ENCODE measurements around the gene PTPN23. TPM values are rescaled to one million over a fixed set of nuclear protein-coding genes. Genes with fewer than 3 reads are reported as not detected.
A peak's percentile ranks its signal among the peaks of the same experiment; 100 is the strongest.

PTPN23 gene
- total RNA-seq, 3 donors from 2014 or later = 36.7 to 48.2 (median 43.6) TPM

DNA sequence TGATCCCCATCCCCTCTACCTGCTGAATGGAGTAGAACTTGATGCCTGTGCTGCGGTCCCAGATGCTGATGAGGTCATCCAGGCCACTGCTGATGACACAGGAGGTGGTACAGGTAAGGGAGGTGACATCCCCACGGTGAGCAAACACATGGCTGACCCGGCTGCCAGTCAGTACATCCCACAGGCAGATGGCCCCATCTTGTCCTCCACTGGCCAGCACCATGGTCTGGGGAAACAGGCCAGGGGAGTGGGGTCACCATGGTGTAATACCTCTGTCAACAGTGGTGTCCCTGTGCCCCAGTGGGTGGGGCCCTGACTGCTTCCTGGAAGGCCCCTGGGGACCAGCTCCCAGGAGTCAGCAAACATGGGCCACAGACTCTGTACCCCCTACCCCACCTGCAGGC lies 33.3 kb downstream of the PTPN23 start:
- intact Hi-C loops (cut with DNase I, micrococcal nuclease) = no loop called here
- ATAC-seq = no peak
- Histone ChIP-seq H3K9me3 (no peaks in the 10 kb centered on the region), H3K4me3 (no peak overlapping the region), H3K36me3 (ENCODE audit: low read depth) (peaks cover 12% of the 10 kb centered on the region), H3K4me1 (ENCODE audit: low read depth) (no peaks in the 10 kb centered on the region)
- no peak for TF ChIP-seq CTCF (IDR thresholded peaks at IDR 0.05)
- peak in 1 of 3 donors; percentile 50 for DNase-seq

- TF ChIP-seq CTCF (IDR thresholded peaks at IDR 0.05) = no peak
- intact Hi-C loops (cut with DNase I, micrococcal nuclease) = no loop called here
- H3K36me3 ChIP-seq (ENCODE audit: low read depth) = peaks cover 10% of the 10 kb centered on the region
- no peak for DNase-seq
- no peaks in the 10 kb centered on the region for H3K4me1 ChIP-seq (ENCODE audit: low read depth)
- no peak overlapping the region for H3K4me3 ChIP-seq
- H3K9me3 ChIP-seq = no peaks in the 10 kb centered on the region
- ATAC-seq = no peak
Observed at GRCh38 chr3:47414666-47415587, 34.1 kb downstream of the PTPN23 start.

DNA sequence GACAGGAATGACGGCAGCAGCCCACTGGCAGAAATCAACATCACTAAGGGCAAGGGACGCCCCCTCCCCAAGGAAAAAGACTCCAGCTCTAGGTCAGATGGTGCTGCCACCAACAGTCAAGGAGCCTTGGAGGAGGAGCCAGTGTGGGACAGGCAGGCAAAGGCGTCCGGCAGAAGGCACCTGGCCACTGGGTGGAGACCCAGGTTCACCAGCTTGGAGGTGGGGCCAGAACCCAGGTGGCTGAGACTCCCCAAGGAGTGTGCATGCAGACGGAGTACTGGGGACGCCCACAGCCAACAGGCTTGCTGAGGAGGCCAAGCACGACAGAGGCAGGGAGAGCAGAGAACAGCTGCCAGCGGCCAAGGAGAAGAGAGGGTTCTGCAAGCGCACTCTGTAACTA lies 35.2 kb downstream of the PTPN23 start:
- peak in 1 of 3 donors; percentile 53 for DNase-seq
- H3K9me3 ChIP-seq = no peaks in the 10 kb centered on the region
- intact Hi-C loops (cut with DNase I, micrococcal nuclease) = no loop called here
- no peaks in the 10 kb centered on the region for H3K4me1 ChIP-seq (ENCODE audit: low read depth)
- peak; percentile 44 for ATAC-seq
- no peak for TF ChIP-seq CTCF (IDR thresholded peaks at IDR 0.05)
- no peak overlapping the region for H3K4me3 ChIP-seq
- peaks cover 10% of the 10 kb centered on the region for H3K36me3 ChIP-seq (ENCODE audit: low read depth)

DNA sequence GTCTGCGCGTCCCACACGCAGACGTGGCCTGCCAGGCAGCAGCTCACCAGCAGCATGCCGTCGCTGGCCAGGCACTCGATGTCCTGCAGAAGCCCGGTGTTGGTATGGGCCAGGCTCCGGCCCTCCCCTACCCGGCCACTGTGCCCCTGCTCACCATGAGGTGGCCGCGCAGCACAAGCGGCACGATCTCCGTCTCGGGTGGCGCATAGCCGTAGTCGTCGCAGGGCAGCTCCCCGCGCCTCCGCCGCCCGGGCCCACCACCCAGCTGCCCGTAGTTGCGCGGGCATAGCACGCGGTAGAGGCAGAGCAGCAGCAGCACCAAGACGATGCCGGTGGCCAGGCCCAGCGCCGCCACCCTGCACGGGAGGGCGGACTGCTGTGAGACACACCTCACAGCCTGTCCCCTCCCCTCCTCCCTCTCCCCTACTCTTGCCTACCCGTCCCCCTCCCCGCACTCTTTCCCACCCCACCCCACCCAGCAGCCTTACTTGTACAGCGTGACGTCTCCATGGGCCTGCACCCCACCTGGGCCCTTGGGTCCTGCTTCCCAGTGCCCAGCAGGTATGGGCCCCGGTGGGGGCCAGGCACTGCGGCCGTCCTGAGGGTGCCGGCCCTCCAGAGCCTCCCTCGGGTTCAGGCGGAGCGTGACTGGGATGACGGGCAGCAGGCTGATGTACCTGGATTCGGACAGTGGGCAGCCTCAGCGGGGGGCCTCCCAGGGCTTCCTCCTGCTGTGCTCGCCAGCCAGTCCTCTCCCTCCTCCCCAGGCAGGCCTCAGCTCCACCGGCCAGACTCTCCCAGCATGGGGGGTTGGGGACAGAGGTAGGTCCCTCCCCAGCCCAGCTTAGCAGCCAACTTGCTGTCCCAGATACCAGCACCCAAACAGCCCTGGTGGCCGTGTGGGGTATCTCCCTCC lies 37.6 kb downstream of the PTPN23 start:
- ATAC-seq = no peak
- DNase-seq = peak in 1 of 3 donors; percentile 32
- peaks cover 7% of the 10 kb centered on the region for H3K36me3 ChIP-seq (ENCODE audit: low read depth)
- TF ChIP-seq CTCF (IDR thresholded peaks at IDR 0.05) = no peak
- peaks cover 21% of the 10 kb centered on the region for H3K4me1 ChIP-seq (ENCODE audit: low read depth)
- H3K4me3 ChIP-seq = no peak overlapping the region
- H3K9me3 ChIP-seq = no peaks in the 10 kb centered on the region
- intact Hi-C loops (cut with DNase I, micrococcal nuclease) = no loop called here

GRCh38 chr3:47419083-47420043 lies 38.5 kb downstream of the PTPN23 start:
- H3K4me3 ChIP-seq = no peak overlapping the region
- peaks cover 3% of the 10 kb centered on the region for H3K36me3 ChIP-seq (ENCODE audit: low read depth)
- ATAC-seq = no peak
- no peaks in the 10 kb centered on the region for H3K9me3 ChIP-seq
- DNase-seq = no peak
- intact Hi-C loops (cut with DNase I, micrococcal nuclease) = loop anchor here (2.0 to 10.0 kb wide), 2 partner anchors 55 to 57 kb away; partner anchors contain the start of gene SCAP (in 1 of the 2)
- H3K4me1 ChIP-seq (ENCODE audit: low read depth) = peaks cover 21% of the 10 kb centered on the region
- TF ChIP-seq CTCF (IDR thresholded peaks at IDR 0.05) = no peak

All from mucosa of descending colon (tissue), 3 donors.